ENCODE measurements around the gene OR10A6. TPM values are rescaled to one million over a fixed set of nuclear protein-coding genes. Genes with fewer than 3 reads are reported as not detected.

Gene OR10A6
- total and polyA plus RNA-seq, 10 donors: not detected

DNA sequence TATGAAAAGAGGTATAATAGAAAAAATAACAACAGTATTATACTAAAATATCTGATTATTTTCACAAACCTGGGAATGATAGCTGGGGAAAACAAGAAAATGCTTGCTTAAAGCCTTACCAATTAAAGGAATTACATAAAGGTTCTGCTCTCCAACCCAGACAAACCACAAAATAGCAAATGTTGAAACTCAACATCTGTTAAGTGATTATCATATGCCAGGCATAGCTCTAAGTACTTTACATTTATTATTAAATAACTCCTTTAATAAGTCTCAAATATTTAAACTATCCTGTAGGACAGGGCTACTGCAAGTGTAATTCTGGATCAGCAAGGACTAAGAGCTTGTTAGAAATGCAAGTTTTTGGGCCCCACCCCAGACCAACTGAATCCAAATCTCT is 20.1 kb downstream of the OR10A6 start:
- peaks cover 0 to 22% (median 0%) of the 10 kb centered on the region in 7 donors for H3K27me3 ChIP-seq (replicated peaks in 1 of 7)
- TF ChIP-seq POLR2A (IDR thresholded peaks at IDR 0.05): no peak
- no peak for TF ChIP-seq POLR2AphosphoS5 (IDR thresholded peaks at IDR 0.05)
- TF ChIP-seq, protein P1, sequence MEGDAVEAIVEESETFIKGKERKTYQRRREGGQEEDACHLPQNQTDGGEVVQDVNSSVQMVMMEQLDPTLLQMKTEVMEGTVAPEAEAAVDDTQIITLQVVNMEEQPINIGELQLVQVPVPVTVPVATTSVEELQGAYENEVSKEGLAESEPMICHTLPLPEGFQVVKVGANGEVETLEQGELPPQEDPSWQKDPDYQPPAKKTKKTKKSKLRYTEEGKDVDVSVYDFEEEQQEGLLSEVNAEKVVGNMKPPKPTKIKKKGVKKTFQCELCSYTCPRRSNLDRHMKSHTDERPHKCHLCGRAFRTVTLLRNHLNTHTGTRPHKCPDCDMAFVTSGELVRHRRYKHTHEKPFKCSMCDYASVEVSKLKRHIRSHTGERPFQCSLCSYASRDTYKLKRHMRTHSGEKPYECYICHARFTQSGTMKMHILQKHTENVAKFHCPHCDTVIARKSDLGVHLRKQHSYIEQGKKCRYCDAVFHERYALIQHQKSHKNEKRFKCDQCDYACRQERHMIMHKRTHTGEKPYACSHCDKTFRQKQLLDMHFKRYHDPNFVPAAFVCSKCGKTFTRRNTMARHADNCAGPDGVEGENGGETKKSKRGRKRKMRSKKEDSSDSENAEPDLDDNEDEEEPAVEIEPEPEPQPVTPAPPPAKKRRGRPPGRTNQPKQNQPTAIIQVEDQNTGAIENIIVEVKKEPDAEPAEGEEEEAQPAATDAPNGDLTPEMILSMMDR (IDR thresholded peaks at IDR 0.05 in 8 of 11, conservative IDR thresholded peaks at IDR 0.05 in 3 of 11): no peak
- no peak overlapping the region for H3K4me3 ChIP-seq
- no peak overlapping the region for H3K27ac ChIP-seq
- H3K4me1 ChIP-seq: no peaks in the 10 kb centered on the region
- DNase-seq: no peak
- intact Hi-C loops (cut with DNase I; ENCODE audit: low total_unique reads): no loop called here
- H3K36me3 ChIP-seq: no peaks in the 10 kb centered on the region
- no peaks in the 10 kb centered on the region for H3K9me3 ChIP-seq

DNA sequence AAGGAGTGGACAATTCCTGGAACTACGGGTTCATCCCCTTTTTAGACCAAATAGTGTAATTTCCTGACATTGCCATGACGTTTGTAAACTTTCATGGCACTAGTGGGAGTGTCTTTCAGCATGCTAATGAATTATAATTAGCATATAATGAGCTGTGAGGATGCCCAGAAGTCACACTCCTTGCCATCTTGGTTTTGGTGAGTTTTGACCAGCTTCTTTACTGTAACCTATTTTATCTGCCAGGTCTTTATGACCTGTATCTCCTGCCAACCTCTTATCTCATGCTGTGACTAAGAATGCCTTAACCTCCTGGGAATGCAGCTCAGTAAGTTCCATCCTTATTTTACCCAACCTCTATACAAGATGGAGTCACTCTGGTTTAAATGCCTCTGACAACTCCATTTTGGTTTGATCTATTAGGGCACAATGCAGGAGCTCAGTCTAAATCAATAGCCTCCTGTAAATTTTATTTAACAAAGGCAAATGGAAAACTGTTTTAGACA is 20.7 kb downstream of the OR10A6 start:
- no peaks in the 10 kb centered on the region for H3K4me1 ChIP-seq
- H3K27ac ChIP-seq: no peak overlapping the region
- no peaks in the 10 kb centered on the region for H3K36me3 ChIP-seq
- TF ChIP-seq POLR2AphosphoS5 (IDR thresholded peaks at IDR 0.05): no peak
- TF ChIP-seq POLR2A (IDR thresholded peaks at IDR 0.05): no peak
- TF ChIP-seq, protein P1 (IDR thresholded peaks at IDR 0.05 in 8 of 11, conservative IDR thresholded peaks at IDR 0.05 in 3 of 11): no peak
- no peak for DNase-seq
- 28 to 37% (median 35%) methylated on average over 2 of the region's 2 CpGs for WGBS, 5 donors
- no peaks in the 10 kb centered on the region for H3K9me3 ChIP-seq
- peaks cover 0 to 22% (median 0%) of the 10 kb centered on the region in 7 donors for H3K27me3 ChIP-seq (replicated peaks in 1 of 7)
- H3K4me3 ChIP-seq: no peak overlapping the region
- intact Hi-C loops (cut with DNase I; ENCODE audit: low total_unique reads): no loop called here

DNA sequence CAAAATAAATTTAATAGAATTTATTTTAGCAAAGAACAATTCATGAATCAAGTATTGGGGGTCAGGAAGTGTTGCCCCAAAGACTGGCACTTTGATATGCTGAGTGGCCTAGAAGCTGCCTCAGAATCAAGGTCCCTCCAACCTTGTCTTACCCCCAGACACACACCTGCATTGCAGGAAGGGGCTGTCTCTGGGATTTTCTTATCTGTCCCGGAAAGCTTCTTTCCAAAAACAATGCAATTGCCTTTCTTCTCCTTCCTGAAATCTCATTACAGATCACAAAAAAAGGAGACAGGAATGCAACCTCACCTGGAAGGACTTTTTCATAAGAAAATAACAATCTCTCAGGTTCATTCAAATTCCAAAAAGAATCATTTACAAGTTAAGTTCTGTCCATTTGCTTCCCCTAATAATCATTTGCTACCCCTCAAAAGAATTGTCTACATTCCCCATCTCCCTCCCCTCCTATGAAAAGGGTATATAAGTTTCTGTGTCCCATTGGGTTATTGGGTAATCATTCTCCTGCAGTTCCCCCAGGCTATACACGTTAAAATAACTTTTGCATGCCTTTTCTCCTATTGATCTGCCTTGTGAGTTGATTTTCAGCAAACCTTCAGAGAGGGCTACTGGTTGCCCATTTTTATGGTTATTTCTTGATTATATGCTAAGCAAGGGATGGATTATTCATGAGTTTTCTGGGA is 21.3 kb downstream of the OR10A6 start:
- intact Hi-C loops (cut with DNase I; ENCODE audit: low total_unique reads): no loop called here

DNA sequence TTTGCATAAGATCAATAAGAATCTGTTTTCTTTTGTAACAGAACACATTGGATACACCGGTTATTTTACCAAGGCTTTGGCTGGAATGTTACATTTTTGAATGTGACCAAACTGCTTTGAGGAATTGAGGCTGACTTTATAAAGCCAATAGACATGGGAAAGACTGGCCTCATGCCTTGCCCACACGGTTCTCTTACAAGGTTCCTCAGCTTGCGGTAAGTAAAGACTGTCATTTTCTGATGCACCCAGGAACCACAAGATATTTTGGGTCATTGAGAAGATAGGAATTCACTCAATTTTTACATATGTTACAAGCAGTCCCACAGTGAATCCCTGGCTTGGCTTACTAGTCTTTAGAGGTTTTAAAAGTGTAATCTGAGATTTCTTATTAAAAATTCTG is 23.9 kb downstream of the OR10A6 start:
- no peaks in the 10 kb centered on the region for H3K4me1 ChIP-seq
- intact Hi-C loops (cut with DNase I; ENCODE audit: low total_unique reads): no loop called here
- no peak for TF ChIP-seq POLR2AphosphoS5 (IDR thresholded peaks at IDR 0.05)
- TF ChIP-seq, protein P1 (IDR thresholded peaks at IDR 0.05 in 8 of 11, conservative IDR thresholded peaks at IDR 0.05 in 3 of 11): no peak
- no peak for TF ChIP-seq POLR2A (IDR thresholded peaks at IDR 0.05)
- no peaks in the 10 kb centered on the region for H3K9me3 ChIP-seq
- no peaks in the 10 kb centered on the region for H3K36me3 ChIP-seq
- peaks cover 0 to 22% (median 0%) of the 10 kb centered on the region in 7 donors for H3K27me3 ChIP-seq (replicated peaks in 1 of 7)
- no peak overlapping the region for H3K4me3 ChIP-seq
- 48 to 68% (median 56%) methylated on average over 3 of the region's 3 CpGs for WGBS, 5 donors
- H3K27ac ChIP-seq: no peak overlapping the region
- no peak for DNase-seq

More for the DNA sequence above, 21.3 kb downstream of the OR10A6 start:
- Histone ChIP-seq H3K27ac (no peak overlapping the region), H3K9me3 (no peaks in the 10 kb centered on the region), H3K27me3 (replicated peaks in 1 of 7) (peaks cover 0 to 22% (median 0%) of the 10 kb centered on the region in 7 donors), H3K4me3 (no peak overlapping the region), H3K36me3 (no peaks in the 10 kb centered on the region), H3K4me1 (no peaks in the 10 kb centered on the region)
- TF ChIP-seq, protein P1 (IDR thresholded peaks at IDR 0.05 in 8 of 11, conservative IDR thresholded peaks at IDR 0.05 in 3 of 11): no peak
- TF ChIP-seq POLR2AphosphoS5 (IDR thresholded peaks at IDR 0.05): no peak
- TF ChIP-seq POLR2A (IDR thresholded peaks at IDR 0.05): no peak
- DNase-seq: no peak
- 52 to 60% (median 53%) methylated on average over 2 of the region's 2 CpGs for WGBS, 5 donors

All from spleen (tissue), 11 donors.